Sigmoid colon (tissue), 7 donors: Measurements from ENCODE around the gene COL21A1. TPM values are rescaled to one million over a fixed set of nuclear protein-coding genes. Genes with fewer than 3 reads are reported as not detected.

Source experiments
- DNase-seq: peaks from one replicate; pipeline ENCODE4 v3.0.0-alpha.2; 2019
- H3K27ac ChIP-seq, 4 donors: fragments of 200-600 bp; sonication (generic); one replicate each; pipeline ENCODE4 v1.5.1; 2016 to 2019; ENCODE audit warnings: mild to moderate bottlenecking in 1 of 4
- H3K27me3 ChIP-seq, 3 donors: fragments of 200-600 bp; sonication (generic); one replicate each; pipeline ENCODE4 v1.5.1; 2019; ENCODE audit warnings: mild to moderate bottlenecking in 1 of 3
- H3K36me3 ChIP-seq, 4 donors: fragments of 200-600 bp; sonication (generic); one replicate each; pipeline ENCODE4 v1.5.1; 2016 to 2019
- H3K4me1 ChIP-seq, 4 donors: fragments of 200-600 bp; sonication (generic); one replicate each; pipeline ENCODE4 v1.5.1; 2017 to 2019
- H3K4me3 ChIP-seq, 4 donors: fragments of 200-600 bp; sonication (generic); one replicate each; pipeline ENCODE4 v1.5.1; 2017 to 2019; ENCODE audit warnings: mild to moderate bottlenecking in 2 of 4, moderate library complexity in 1 of 4
- H3K9me3 ChIP-seq, 4 donors: fragments of 200-600 bp in 3 of 4; sonication (generic) in 3 of 4; one replicate each; pipeline versions ENCODE4 v1.5.1 to v1.6.1; 2013 to 2019
- CTCF ChIP-seq, 4 experiments: fragments of 450-650 bp in 3 of 4; fragments of 200-600 bp in 1 of 4; IDR thresholded peaks; one replicate each; pipeline ENCODE4 v1.5.1; 2016 to 2019; ENCODE audit warnings: antibody characterized with exemption in 4 of 4, mild to moderate bottlenecking in 3 of 4, moderate library complexity in 2 of 4
- EP300 ChIP-seq, 4 donors: sonication (generic); formaldehyde crosslinking; IDR thresholded peaks; one replicate each; pipeline ENCODE4 v1.6.1; 2017; ENCODE audit warnings: antibody characterized with exemption in 4 of 4
- POLR2A ChIP-seq, 2 donors: fragments of 450-650 bp; IDR thresholded peaks; one replicate each; pipeline ENCODE4 v1.6.1; 2016; ENCODE audit warnings: antibody characterized with exemption in 2 of 2, mild to moderate bottlenecking in 2 of 2, moderate library complexity in 2 of 2
- POLR2AphosphoS5 ChIP-seq, 4 donors: sonication (generic); formaldehyde crosslinking; IDR thresholded peaks; one replicate each; pipeline ENCODE4 v1.6.1; 2017; ENCODE audit warnings: antibody characterized with exemption in 4 of 4
- whole genome bisulfite sequencing, 2 donors: extraction: QIAGEN DNeasy Blood & Tissue Kit; methylation state at CpG; one replicate each; pipeline ENCODE4 v1.1.7; 2013; 5-methylcytosine and 5-hydroxymethylcytosine counted together
- intact Hi-C: fragments of 100-400 bp; cut with DNase I; formaldehyde crosslinking; loops from one replicate; pipeline ENCODE4 v1.15.1; 2023
- polyA plus RNA-seq, 3 donors: library from polyadenylated mRNA; stranded (reverse); fragments of 200-250 nt; gene quantifications; one replicate each; pipeline ENCODE4 v1.2.3, GENCODE V29; 2013
- total RNA-seq, 4 donors: library from RNA; depleted of rRNA; stranded (reverse); fragments of >200 nt; gene quantifications; one replicate each; pipeline ENCODE4 v1.1.0, GENCODE V29; 2016
- donor health status: healthy with polysubstance abuse.
- donor health status: Bipolar disorder and iron deficiency.
- donor health status: healthy.

COL21A1 gene
- total and polyA plus RNA-seq, 7 donors: 1.9 to 110 (median 35.2) TPM; not detected in 2

- TF ChIP-seq CTCF (IDR thresholded peaks at IDR 0.05) (no peak), POLR2A (IDR thresholded peaks at IDR 0.05) (no peak), EP300 (IDR thresholded peaks at IDR 0.05) (no peak)
- whole genome bisulfite sequencing, 2 donors: 39 to 69% methylated on average over 7 of the region's 7 CpGs
- intact Hi-C loops: no loop called here
- Histone ChIP-seq H3K27ac (no peak overlapping the region), H3K36me3 (no peaks in the 10 kb centered on the region), H3K27me3 (no peaks in the 10 kb centered on the region), H3K4me1 (no peaks in the 10 kb centered on the region), H3K4me3 (no peak overlapping the region), H3K9me3 (no peaks in the 10 kb centered on the region)
- peak; percentile 67 for DNase-seq
Measured at GRCh38 chr6:56046576-56046975, 200.8 kb downstream of the COL21A1 start.

- Histone ChIP-seq H3K4me1 (no peaks in the 10 kb centered on the region), H3K36me3 (no peaks in the 10 kb centered on the region), H3K27ac (no peak overlapping the region), H3K9me3 (no peaks in the 10 kb centered on the region), H3K27me3 (no peaks in the 10 kb centered on the region), H3K4me3 (no peak overlapping the region)
- intact Hi-C loops: no loop called here
- TF ChIP-seq POLR2AphosphoS5 (IDR thresholded peaks at IDR 0.05) (no peak), EP300 (IDR thresholded peaks at IDR 0.05) (no peak), CTCF (IDR thresholded peaks at IDR 0.05) (no peak), POLR2A (IDR thresholded peaks at IDR 0.05) (no peak)
- WGBS, 2 donors: 71 to 89% methylated on average over 4 of the region's 4 CpGs
- DNase-seq: no peak
Measured at GRCh38 chr6:56043761-56044160, 203.6 kb downstream of the COL21A1 start.

GRCh38 chr6:56043076-56043475 is 204.3 kb downstream of the COL21A1 start:
- Histone ChIP-seq H3K36me3 (no peaks in the 10 kb centered on the region), H3K27ac (no peak overlapping the region), H3K4me1 (no peaks in the 10 kb centered on the region), H3K4me3 (no peak overlapping the region), H3K27me3 (no peaks in the 10 kb centered on the region), H3K9me3 (no peaks in the 10 kb centered on the region)
- intact Hi-C loops: no loop called here
- TF ChIP-seq POLR2A (IDR thresholded peaks at IDR 0.05): no peak
- no peak for TF ChIP-seq CTCF (IDR thresholded peaks at IDR 0.05)
- no peak for TF ChIP-seq EP300 (IDR thresholded peaks at IDR 0.05)
- DNase-seq: no peak

- H3K9me3 ChIP-seq: no peaks in the 10 kb centered on the region
- H3K27ac ChIP-seq: no peak overlapping the region
- H3K36me3 ChIP-seq: no peaks in the 10 kb centered on the region
- H3K4me1 ChIP-seq: no peaks in the 10 kb centered on the region
- intact Hi-C loops: no loop called here
- no peak overlapping the region for H3K4me3 ChIP-seq
- H3K27me3 ChIP-seq: no peaks in the 10 kb centered on the region
- WGBS, 2 donors: 63 to 87% methylated on average over 1 of the region's 1 CpG
- DNase-seq: no peak
- TF ChIP-seq CTCF (IDR thresholded peaks at IDR 0.05) (no peak), EP300 (IDR thresholded peaks at IDR 0.05) (no peak), POLR2AphosphoS5 (IDR thresholded peaks at IDR 0.05) (no peak), POLR2A (IDR thresholded peaks at IDR 0.05) (no peak)
Measured at GRCh38 chr6:56041591-56041990, 205.8 kb downstream of the COL21A1 start.

GRCh38 chr6:56040889-56041301 is 206.5 kb downstream of the COL21A1 start:
- no peak overlapping the region for H3K27ac ChIP-seq
- no peaks in the 10 kb centered on the region for H3K4me1 ChIP-seq
- intact Hi-C loops: no loop called here
- TF ChIP-seq CTCF (IDR thresholded peaks at IDR 0.05) (no peak), POLR2A (IDR thresholded peaks at IDR 0.05) (no peak), POLR2AphosphoS5 (IDR thresholded peaks at IDR 0.05) (no peak), EP300 (IDR thresholded peaks at IDR 0.05) (no peak)
- no peak overlapping the region for H3K4me3 ChIP-seq
- DNase-seq: no peak
- H3K27me3 ChIP-seq: no peaks in the 10 kb centered on the region
- H3K9me3 ChIP-seq: no peaks in the 10 kb centered on the region
- WGBS, 2 donors: 82 to 89% methylated on average over 1 of the region's 1 CpG
- no peaks in the 10 kb centered on the region for H3K36me3 ChIP-seq
